Measurements from ENCODE around the gene BATF3. TPM values are rescaled to one million over a fixed set of nuclear protein-coding genes. Genes with fewer than 3 reads are reported as not detected.

BATF3 gene
- total RNA-seq, 1 experiment from 2014 or later = 3.9 TPM

GRCh38 chr1:212688341-212689047 is 11.1 kb downstream of the BATF3 start:
- TF ChIP-seq JAZF1 (CRISPR knock-in tag; IDR thresholded peaks at IDR 0.05) (no peak), NR3C1 (CRISPR knock-in tag; conservative IDR thresholded peaks at IDR 0.05; ENCODE audit: low read depth) (no peak), ZNF425 (CRISPR knock-in tag; conservative IDR thresholded peaks at IDR 0.05) (no peak), ESRRA (CRISPR knock-in tag; IDR thresholded peaks at IDR 0.05; ENCODE audit: borderline replicate concordance) (no peak), FOXK1 (CRISPR knock-in tag; IDR thresholded peaks at IDR 0.05) (no peak), ZNF416 (CRISPR knock-in tag; IDR thresholded peaks at IDR 0.05) (no peak), SP1 (CRISPR knock-in tag; conservative IDR thresholded peaks at IDR 0.05) (no peak), FOXP1 (CRISPR knock-in tag; IDR thresholded peaks at IDR 0.05; ENCODE audit: borderline replicate concordance) (no peak), HMGA2 (CRISPR knock-in tag; IDR thresholded peaks at IDR 0.05) (no peak), ERG (CRISPR knock-in tag; IDR thresholded peaks at IDR 0.05) (no peak), TEAD4 (CRISPR knock-in tag; IDR thresholded peaks at IDR 0.05) (no peak), TP53 (CRISPR knock-in tag; IDR thresholded peaks at IDR 0.05) (no peak), PRRX2 (CRISPR knock-in tag; IDR thresholded peaks at IDR 0.05) (no peak), NFYB (CRISPR knock-in tag; conservative IDR thresholded peaks at IDR 0.05; ENCODE audit: low read depth) (no peak), ELF4 (CRISPR knock-in tag; IDR thresholded peaks at IDR 0.05; ENCODE audit: low read depth) (no peak), MYBL2 (CRISPR knock-in tag; IDR thresholded peaks at IDR 0.05) (no peak), ETV6 (CRISPR knock-in tag; IDR thresholded peaks at IDR 0.05) (no peak)
- TF ChIP-seq, protein P1, sequence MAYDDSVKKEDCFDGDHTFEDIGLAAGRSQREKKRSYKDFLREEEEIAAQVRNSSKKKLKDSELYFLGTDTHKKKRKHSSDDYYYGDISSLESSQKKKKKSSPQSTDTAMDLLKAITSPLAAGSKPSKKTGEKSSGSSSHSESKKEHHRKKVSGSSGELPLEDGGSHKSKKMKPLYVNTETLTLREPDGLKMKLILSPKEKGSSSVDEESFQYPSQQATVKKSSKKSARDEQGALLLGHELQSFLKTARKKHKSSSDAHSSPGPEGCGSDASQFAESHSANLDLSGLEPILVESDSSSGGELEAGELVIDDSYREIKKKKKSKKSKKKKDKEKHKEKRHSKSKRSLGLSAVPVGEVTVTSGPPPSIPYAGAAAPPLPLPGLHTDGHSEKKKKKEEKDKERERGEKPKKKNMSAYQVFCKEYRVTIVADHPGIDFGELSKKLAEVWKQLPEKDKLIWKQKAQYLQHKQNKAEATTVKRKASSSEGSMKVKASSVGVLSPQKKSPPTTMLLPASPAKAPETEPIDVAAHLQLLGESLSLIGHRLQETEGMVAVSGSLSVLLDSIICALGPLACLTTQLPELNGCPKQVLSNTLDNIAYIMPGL (CRISPR knock-in tag; IDR thresholded peaks at IDR 0.05) = no peak
- TF ChIP-seq, protein P2, sequence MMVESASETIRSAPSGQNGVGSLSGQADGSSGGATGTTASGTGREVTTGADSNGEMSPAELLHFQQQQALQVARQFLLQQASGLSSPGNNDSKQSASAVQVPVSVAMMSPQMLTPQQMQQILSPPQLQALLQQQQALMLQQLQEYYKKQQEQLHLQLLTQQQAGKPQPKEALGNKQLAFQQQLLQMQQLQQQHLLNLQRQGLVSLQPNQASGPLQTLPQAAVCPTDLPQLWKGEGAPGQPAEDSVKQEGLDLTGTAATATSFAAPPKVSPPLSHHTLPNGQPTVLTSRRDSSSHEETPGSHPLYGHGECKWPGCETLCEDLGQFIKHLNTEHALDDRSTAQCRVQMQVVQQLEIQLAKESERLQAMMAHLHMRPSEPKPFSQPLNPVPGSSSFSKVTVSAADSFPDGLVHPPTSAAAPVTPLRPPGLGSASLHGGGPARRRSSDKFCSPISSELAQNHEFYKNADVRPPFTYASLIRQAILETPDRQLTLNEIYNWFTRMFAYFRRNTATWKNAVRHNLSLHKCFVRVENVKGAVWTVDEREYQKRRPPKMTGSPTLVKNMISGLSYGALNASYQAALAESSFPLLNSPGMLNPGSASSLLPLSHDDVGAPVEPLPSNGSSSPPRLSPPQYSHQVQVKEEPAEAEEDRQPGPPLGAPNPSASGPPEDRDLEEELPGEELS (CRISPR knock-in tag; IDR thresholded peaks at IDR 0.05) = no peak
- TF ChIP-seq, protein P3, sequence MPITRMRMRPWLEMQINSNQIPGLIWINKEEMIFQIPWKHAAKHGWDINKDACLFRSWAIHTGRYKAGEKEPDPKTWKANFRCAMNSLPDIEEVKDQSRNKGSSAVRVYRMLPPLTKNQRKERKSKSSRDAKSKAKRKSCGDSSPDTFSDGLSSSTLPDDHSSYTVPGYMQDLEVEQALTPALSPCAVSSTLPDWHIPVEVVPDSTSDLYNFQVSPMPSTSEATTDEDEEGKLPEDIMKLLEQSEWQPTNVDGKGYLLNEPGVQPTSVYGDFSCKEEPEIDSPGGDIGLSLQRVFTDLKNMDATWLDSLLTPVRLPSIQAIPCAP (CRISPR knock-in tag; IDR thresholded peaks at IDR 0.05) = no peak
- no peaks in the 10 kb centered on the region for H3K9me3 Mint-ChIP-seq
- H3K4me1 Mint-ChIP-seq = peaks cover 7% of the 10 kb centered on the region
- no peak overlapping the region for H3K27ac Mint-ChIP-seq
- H3K4me3 Mint-ChIP-seq = no peak overlapping the region
- H3K36me3 Mint-ChIP-seq = no peaks in the 10 kb centered on the region
- DNase-seq (ENCODE audit: low spot score) = no peak
- POLR2A ChIA-PET = interaction anchor here (0.8 kb wide), 1 partner anchor 80 kb away, joined by 3 read pairs; the partner anchor contains the start of gene ATF3
- H3K27me3 Mint-ChIP-seq (ENCODE audit: low read depth) = no peaks in the 10 kb centered on the region; the same call in 1 of the 2 replicates
- no peak for ATAC-seq
- CTCF ChIA-PET = interaction anchor here (0.7 to 3.6 kb wide), 4 partner anchors 11 to 211 kb away, joined by 3 to 24 read pairs (median 6); partner anchors contain the start of gene BATF3
